Thoracic aorta (tissue), 2 donors: ENCODE measurements around the gene CYGB. TPM values are rescaled to one million over a fixed set of nuclear protein-coding genes. Genes with fewer than 3 reads are reported as not detected.

Experiments
- ATAC-seq: fragments of 150-250 bp; one replicate; pipeline ENCODE4 v1.8.0; 2017; ENCODE audit warnings: low read depth; ENCODE audit not compliant: insufficient number of reproducible peaks, low FRiP score
- DNase-seq: peaks from one replicate; pipeline ENCODE4 v3.0.0-alpha.2; 2020; ENCODE audit warnings: low spot score
- H3K27ac ChIP-seq, 2 donors: fragments of 200-600 bp; sonication (generic); 1 replicate in 1 of 2; 2 replicates in 1 of 2; pipeline ENCODE4 v1.5.1; 2016; ENCODE audit warnings: mild to moderate bottlenecking in 2 of 2, moderate library complexity in 2 of 2
- H3K27me3 ChIP-seq: fragments of 200-600 bp; sonication (generic); replicated peaks from 2 replicates; pipeline ENCODE4 v1.6.0; 2016; ENCODE audit warnings: mild to moderate bottlenecking; ENCODE audit not compliant: insufficient read depth
- H3K36me3 ChIP-seq: fragments of 200-600 bp; sonication (generic); one replicate; pipeline ENCODE4 v1.5.1; 2016
- H3K4me1 ChIP-seq, 2 donors: fragments of 200-600 bp; sonication (generic); 1 replicate in 1 of 2; 2 replicates in 1 of 2; pipeline versions ENCODE4 v1.5.1 to v1.6.0; 2016; ENCODE audit warnings: low read depth in 2 of 2, mild to moderate bottlenecking in 1 of 2; ENCODE audit not compliant: control insufficient read depth in 1 of 2
- H3K4me3 ChIP-seq: fragments of 200-600 bp; sonication (generic); 2 replicates; pipeline ENCODE4 v1.5.1; 2016; ENCODE audit warnings: mild to moderate bottlenecking
- H3K9me3 ChIP-seq: fragments of 200-600 bp; sonication (generic); 2 replicates; pipeline ENCODE4 v1.5.1; 2016
- CTCF ChIP-seq: fragments of 200-600 bp; sonication (generic); IDR thresholded peaks from one replicate; pipeline ENCODE4 v1.5.1; 2019; ENCODE audit warnings: antibody characterized with exemption
- total RNA-seq, 2 donors: library from RNA; depleted of rRNA; stranded (reverse); fragments of >200 nt; gene quantifications; one replicate each; pipeline versions ENCODE4 v1.1.0 to v1.2.3, GENCODE V29; 2016

Gene CYGB
- total RNA-seq, 2 donors from 2014 or later = 8.3 to 17.7 TPM

DNA sequence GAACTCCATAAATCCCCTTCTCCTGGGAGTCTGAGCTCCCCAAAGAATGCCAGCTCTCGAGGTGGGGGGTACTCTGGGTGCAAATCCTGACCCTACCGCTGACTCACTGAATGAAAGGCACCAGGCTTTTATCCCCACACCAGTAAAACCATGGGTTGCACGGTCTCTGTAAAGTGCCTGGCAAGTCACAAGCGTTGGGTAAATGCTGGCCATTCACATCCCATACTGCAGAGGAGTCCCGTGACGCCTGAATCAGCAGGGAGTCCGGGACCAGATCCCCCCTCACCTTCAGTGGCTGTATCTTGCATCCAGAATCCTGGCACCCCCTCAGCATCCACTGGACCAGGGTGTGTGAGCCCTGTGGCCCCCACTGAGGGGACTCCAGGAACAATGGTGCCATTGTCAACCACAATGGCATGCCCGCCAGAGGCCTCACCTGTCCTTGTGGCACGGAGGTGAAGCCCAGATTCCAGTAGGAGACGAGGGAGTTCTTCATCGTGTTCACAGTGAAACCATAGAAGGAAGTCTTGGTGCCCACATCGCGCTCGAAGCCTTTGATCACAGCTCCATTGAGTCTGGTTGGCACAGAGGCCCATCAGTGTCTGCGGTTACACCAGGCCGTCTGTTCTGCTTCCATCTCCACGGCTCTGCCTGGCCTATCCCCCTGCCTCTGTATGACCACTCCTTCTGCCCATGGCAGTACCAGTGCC is 34.8 kb upstream of the CYGB start:
- Histone ChIP-seq H3K27ac (no peak overlapping the region), H3K4me1 (no peaks in the 10 kb centered on the region)

DNA sequence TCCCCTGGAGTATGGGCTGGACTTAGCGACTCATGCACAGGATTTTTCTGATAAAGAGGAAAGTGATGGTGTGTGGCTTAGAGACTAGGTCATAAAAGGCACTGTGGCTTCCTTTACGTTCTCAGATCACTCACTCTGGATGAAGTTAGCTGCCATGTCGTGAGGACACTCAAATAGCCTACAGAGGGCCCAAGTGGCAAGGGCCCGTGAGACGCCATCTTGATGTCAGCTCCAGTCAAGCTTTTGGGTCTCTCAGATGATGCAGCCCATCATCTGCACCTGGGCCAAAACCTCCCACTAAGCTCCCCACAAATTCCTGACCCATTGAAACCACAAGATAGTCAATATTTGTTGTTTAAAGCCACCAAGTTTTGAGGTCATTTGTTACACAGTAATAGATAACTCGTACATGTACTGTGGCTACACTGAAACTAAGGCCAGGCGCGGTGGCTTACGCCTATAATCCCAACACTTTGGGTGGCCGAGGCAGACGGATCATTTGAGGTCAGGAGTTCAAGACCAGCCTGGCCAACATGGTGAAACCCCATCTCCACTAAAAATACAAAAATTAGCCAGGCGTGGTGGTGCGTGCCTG is 33.5 kb upstream of the CYGB start:
- H3K27ac ChIP-seq = no peak overlapping the region
- H3K4me3 ChIP-seq = no peak overlapping the region
- no peaks in the 10 kb centered on the region for H3K36me3 ChIP-seq
- H3K27me3 ChIP-seq = no peaks in the 10 kb centered on the region
- TF ChIP-seq CTCF = no peak
- no peak for DNase-seq
- no peaks in the 10 kb centered on the region for H3K9me3 ChIP-seq
- no peaks in the 10 kb centered on the region for H3K4me1 ChIP-seq
- no peak for ATAC-seq

More for the DNA sequence above, 34.8 kb upstream of the CYGB start:
- DNase-seq (no peak), ATAC-seq (no peak)
- H3K4me3 ChIP-seq = no peak overlapping the region
- no peak for TF ChIP-seq CTCF
- no peaks in the 10 kb centered on the region for H3K27me3 ChIP-seq
- H3K36me3 ChIP-seq = no peaks in the 10 kb centered on the region
- H3K9me3 ChIP-seq = no peaks in the 10 kb centered on the region

DNA sequence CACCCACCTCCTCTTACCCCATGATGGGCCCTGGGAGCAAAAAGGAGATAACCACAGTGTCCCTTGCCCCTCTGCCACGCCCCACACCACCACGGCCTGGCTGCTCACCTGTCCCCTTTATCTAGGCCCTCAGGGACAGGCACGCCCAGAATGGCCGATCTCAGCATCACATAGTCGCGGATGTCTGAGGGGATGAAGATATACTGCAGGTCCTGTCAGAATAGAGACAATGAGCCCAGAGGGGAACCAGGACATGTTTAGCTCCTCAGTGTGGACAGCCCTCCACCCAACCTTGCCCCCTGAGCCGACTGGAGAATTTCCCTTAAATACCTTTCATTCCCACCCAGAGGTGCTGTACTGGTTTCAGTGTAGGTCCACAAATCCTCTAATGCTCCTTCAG is 32.9 kb upstream of the CYGB start:
- Histone ChIP-seq H3K36me3 (no peaks in the 10 kb centered on the region), H3K9me3 (no peaks in the 10 kb centered on the region), H3K27ac (no peak overlapping the region), H3K27me3 (no peaks in the 10 kb centered on the region), H3K4me1 (no peaks in the 10 kb centered on the region), H3K4me3 (no peak overlapping the region)
- DNase-seq (no peak), ATAC-seq (no peak)
- TF ChIP-seq CTCF = no peak

- H3K4me1 ChIP-seq = no peaks in the 10 kb centered on the region
- no peaks in the 10 kb centered on the region for H3K9me3 ChIP-seq
- peaks cover under 1% of the 10 kb centered on the region for H3K36me3 ChIP-seq
- no peak for ATAC-seq
- no peak overlapping the region for H3K4me3 ChIP-seq
- no peak for DNase-seq
- no peak overlapping the region for H3K27ac ChIP-seq
- H3K27me3 ChIP-seq = no peaks in the 10 kb centered on the region
- TF ChIP-seq CTCF = no peak
These were observed 32.2 kb upstream of the CYGB start for GRCh38 chr17:76569607-76570279.

- DNase-seq (no peak), ATAC-seq (no peak)
- H3K4me1 ChIP-seq = no peaks in the 10 kb centered on the region
- H3K36me3 ChIP-seq = peaks cover 4% of the 10 kb centered on the region
- no peak for TF ChIP-seq CTCF
- no peaks in the 10 kb centered on the region for H3K9me3 ChIP-seq
- no peak overlapping the region for H3K27ac ChIP-seq
- no peak overlapping the region for H3K4me3 ChIP-seq
- H3K27me3 ChIP-seq = no peaks in the 10 kb centered on the region
These were observed 31.3 kb upstream of the CYGB start for GRCh38 chr17:76568811-76569221.
